Loucy (cell line): ENCODE data around the gene GRIK2.

ENCODE experiments used
- CTCF ChIP-seq: fragments of 200-600 bp; sonication (generic); conservative IDR thresholded peaks from 2 replicates; pipeline ENCODE4 v1.5.1; 2014; ENCODE audit warnings: mild to moderate bottlenecking, antibody characterized with exemption, low read length
- EZH2phosphoT487 ChIP-seq: fragments of 200-600 bp; IDR thresholded peaks from 2 replicates; pipeline ENCODE4 v1.6.1; 2018; ENCODE audit warnings: antibody characterized with exemption, mild to moderate bottlenecking, moderate library complexity, borderline replicate concordance

GRCh38 chr6:101689695-101690094, 296.2 kb downstream of the GRIK2 start:
- TF ChIP-seq CTCF (no peak), EZH2phosphoT487 (no peak)
